Fibroblast of the aortic adventitia (primary cell): ENCODE measurements around the gene GPBAR1. TPM values are rescaled to one million over a fixed set of nuclear protein-coding genes. Genes with fewer than 3 reads are reported as not detected.
A peak's percentile ranks its signal among the peaks of the same experiment; 100 is the strongest.

Source experiments
- DNase-seq: peaks from one replicate; pipeline ENCODE4 v3.0.0-alpha.2; 2010; ENCODE audit warnings: low read depth
- H3K4me3 ChIP-seq: 2 replicates; pipeline ENCODE4 v1.5.1; 2011; ENCODE audit warnings: low read depth, mild to moderate bottlenecking, control low read depth, low read length, moderate library complexity
- total RNA-seq: library from RNA; depleted of rRNA; stranded (reverse); fragments of >200 nt; gene quantifications from 2 replicates; pipeline ENCODE4 v1.2.3, GENCODE V29; 2012; ENCODE audit warnings: low replicate concordance
- TF ChIP-seq, protein P1 (sequence below): IDR thresholded peaks from 2 replicates; pipeline ENCODE4 v1.5.1; 2011; ENCODE audit warnings: mild to moderate bottlenecking, low read length, control low read depth, inconsistent platforms; ENCODE audit not compliant: insufficient read depth

Gene GPBAR1
- total RNA-seq, 1 donor, result 0.27 TPM

- H3K4me3 ChIP-seq, result no peak overlapping the region
- DNase-seq, result no peak
- TF ChIP-seq, protein P1, sequence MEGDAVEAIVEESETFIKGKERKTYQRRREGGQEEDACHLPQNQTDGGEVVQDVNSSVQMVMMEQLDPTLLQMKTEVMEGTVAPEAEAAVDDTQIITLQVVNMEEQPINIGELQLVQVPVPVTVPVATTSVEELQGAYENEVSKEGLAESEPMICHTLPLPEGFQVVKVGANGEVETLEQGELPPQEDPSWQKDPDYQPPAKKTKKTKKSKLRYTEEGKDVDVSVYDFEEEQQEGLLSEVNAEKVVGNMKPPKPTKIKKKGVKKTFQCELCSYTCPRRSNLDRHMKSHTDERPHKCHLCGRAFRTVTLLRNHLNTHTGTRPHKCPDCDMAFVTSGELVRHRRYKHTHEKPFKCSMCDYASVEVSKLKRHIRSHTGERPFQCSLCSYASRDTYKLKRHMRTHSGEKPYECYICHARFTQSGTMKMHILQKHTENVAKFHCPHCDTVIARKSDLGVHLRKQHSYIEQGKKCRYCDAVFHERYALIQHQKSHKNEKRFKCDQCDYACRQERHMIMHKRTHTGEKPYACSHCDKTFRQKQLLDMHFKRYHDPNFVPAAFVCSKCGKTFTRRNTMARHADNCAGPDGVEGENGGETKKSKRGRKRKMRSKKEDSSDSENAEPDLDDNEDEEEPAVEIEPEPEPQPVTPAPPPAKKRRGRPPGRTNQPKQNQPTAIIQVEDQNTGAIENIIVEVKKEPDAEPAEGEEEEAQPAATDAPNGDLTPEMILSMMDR, result no peak
Measured at GRCh38 chr2:218261423-218262236, 815 bp downstream of the GPBAR1 start.

GRCh38 chr2:218262237-218262600 is 1.4 kb downstream of the GPBAR1 start:
- no peak for DNase-seq
- H3K4me3 ChIP-seq, result no peak overlapping the region
- TF ChIP-seq, protein P1, result no peak

GRCh38 chr2:218262631-218263586 is 2.1 kb downstream of the GPBAR1 start:
- TF ChIP-seq, protein P1, result no peak
- no peak for DNase-seq
- H3K4me3 ChIP-seq, result no peak overlapping the region

GRCh38 chr2:218263817-218264641 is 3.2 kb downstream of the GPBAR1 start:
- no peak for DNase-seq
- H3K4me3 ChIP-seq, result no peak overlapping the region
- TF ChIP-seq, protein P1, result peak; percentile 24

DNA sequence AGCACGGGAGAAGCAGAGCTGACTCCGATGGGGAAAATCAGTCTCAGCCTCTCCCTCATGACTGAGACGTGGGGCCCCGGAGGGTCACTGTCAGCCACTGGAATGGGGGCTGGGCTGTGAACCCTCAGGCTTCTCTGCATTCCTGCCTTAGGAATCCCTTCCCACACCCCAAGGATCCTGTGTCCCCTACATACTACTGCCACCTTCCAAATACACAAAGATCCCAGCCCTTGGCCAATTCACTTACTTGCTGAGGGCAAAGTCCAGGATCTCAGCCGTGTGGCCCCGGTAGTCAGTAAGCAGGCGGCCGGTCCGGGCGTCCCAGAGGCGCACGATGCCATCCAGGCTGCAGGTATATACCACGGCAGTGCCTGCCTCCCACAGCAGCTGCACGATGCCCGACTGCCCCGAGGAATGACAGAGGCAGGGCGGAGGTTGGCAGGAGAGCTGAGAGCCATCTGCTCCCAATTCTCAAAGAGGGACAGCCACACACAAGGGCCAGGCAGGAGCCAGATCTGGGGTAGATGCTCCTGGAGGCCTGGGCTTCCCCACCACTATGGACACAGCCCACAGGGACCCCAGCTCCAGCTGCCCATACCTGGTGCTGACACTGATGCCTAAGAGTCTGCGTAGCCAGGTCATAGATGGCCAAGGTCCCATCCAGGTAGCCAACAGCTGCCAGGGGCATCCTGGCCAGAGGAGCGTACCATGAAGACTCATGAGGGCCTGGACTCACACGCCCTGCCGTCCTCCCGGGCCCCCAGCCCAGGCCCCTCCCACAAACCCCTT is 4.2 kb downstream of the GPBAR1 start:
- TF ChIP-seq, protein P1, result no peak
- DNase-seq, result no peak
- no peak overlapping the region for H3K4me3 ChIP-seq
